Hematopoietic multipotent progenitor cell treated with erythropoietin and hydrocortisone succinate and interleukin-3 and kit ligand, for 17 days (in vitro differentiated cells): ENCODE data around the gene KANSL3.
A peak's percentile ranks its signal among the peaks of the same experiment; 100 is the strongest.

ENCODE experiments used
- DNase-seq: peaks from one replicate; pipeline ENCODE4 v3.0.0-alpha.2; 2015; ENCODE audit warnings: low spot score

KANSL3 gene

GRCh38 chr2:96604104-96604503 is 34.0 kb downstream of the KANSL3 start:
- peak; percentile 53 for DNase-seq

DNA sequence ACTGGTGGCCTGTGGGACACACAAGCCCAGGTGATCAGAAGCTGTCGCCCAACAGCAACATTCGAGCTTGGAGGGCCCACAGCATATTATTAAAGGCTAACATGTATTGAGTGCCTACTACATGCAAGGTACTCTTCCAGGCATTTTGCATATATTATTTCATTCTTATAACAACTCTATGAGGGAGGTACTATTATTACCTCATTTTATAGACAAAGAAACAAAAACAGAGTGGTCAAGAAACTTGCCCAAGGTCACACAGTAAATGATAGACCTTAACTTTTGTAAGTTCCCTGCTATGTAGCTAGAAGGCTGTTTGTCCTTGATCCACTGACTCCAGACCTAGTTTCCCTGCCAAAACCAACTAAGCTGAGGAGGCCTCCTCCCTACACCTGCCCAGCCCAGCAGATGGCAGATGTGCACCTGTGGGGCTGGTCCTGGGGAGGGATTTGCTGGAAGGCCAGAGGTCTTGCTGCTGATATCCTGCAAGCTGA is 35.7 kb downstream of the KANSL3 start:
- DNase-seq: peak; percentile 63

DNA sequence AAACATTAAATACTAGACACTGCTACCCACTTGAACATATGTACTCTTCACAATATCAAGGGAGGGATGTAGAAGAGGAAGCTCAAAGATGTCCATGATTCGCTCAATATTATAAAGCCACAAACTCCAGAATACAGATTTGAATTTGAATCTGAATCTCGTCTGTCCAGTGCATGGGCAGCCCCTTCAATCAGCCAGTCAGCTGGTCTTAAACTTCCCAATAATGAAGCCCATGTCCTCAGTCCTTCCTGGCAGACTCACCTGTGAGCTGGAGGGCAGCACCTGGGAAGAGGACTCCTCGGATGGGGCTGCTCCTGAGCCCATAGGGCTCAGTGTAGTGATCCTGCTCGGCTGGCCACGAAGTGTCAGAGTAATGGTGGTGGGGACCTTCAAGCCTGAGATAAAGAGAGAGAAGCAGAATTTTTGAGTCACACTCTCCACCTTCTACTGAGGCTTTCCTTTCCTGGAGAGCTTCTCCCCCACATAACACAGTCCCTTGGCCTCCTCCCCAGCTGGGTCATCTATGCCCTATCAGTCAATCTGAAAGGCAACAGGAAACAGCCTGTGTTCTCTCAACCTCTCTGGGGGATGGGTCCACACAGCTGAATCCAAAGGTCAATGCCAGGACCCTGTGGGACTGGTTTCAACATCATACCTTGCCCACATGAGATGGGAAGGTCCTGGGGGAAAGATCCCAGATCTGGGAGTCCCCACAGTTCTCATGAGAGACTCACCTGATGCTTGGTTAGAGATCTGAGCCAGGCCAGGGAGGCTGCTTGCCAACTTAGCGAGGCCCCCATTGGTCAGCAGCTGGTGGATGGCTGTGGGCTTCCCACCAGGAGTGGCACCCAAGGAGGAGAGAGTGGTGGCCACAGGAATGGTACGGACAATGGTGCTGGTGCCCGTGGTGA is 36.5 kb downstream of the KANSL3 start:
- DNase-seq: no peak

- no peak for DNase-seq
Measured at GRCh38 chr2:96599941-96600340, 38.2 kb downstream of the KANSL3 start.

DNA sequence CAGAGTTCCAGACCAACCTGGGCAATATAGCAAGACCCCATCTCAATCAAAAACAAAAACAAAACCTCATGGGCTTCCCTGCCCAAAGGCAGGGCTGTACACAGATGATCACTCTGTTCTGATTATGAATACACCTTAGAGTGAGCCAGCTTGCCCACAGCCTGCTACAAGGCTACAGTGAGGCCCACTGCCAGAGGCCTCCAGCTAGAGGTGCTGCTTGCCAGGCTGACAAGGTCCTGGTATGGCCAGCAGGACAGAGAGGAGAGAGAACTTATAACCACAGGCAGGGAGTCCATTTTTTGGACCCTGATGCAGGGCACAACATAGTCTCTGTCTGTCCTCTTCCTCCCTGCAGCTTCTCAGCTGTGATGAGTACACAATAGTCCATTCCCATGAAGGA is 41.5 kb downstream of the KANSL3 start:
- no peak for DNase-seq

- no peak for DNase-seq
Measured at GRCh38 chr2:96594691-96595152, 43.4 kb downstream of the KANSL3 start.

DNA sequence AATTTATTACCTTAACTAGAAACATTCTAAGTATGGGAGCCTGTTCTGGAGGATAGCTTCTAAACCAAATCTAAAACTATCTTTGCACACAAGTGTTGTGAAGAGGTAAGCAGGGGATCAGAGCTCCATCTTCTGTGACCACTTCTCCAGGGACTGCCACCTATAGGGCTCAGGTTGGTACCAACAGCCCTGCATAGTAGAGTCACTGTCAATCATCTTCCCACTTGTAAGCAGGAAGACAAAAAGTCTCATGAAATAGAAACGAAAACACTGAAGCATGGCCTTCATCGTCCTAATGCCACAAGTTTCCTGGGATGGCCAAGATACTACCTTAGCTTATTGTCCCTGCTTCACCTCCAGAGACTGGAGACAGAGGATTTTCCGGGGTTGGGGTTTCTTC is 43.8 kb downstream of the KANSL3 start:
- no peak for DNase-seq

GRCh38 chr2:96591494-96591893 is 46.6 kb downstream of the KANSL3 start:
- DNase-seq: no peak

DNA sequence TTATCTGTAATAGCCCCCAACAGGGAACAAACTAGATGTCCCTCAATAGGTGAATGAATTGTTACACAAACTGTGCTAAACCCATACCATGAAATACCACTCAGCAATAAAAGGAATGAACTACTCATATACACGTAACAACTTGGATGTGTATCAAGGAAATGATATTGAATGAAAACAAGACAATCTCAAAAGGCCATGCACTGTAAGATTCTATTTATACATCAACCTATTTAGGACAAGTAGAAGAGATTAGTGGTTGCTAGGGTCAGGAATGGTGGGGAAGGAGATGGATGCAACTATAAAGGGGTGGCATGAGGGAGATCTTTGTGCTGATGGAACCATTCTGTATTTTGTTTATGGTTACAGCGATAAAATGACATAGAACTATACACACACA is 47.1 kb downstream of the KANSL3 start:
- no peak for DNase-seq

DNA sequence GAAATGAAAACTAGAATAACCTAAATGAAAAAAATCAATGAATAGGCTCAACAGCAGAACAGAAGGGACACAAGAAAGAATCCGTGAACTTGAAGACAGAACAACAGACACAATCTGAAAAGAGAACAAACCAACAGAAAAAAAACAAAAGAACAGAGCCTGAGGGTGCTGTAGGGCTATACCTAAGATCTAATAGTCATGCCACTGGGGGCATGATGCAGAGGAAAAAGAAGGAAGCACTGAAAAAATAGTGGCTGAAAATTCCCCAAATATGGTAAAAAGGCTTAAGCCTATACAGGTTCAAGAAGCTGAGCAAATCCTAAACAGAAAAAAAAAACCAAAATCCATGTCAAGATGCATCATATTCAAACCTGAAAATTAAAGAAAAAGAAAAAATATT is 50.3 kb downstream of the KANSL3 start:
- no peak for DNase-seq

GRCh38 chr2:96584017-96584416 is 54.1 kb downstream of the KANSL3 start:
- DNase-seq: no peak

DNA sequence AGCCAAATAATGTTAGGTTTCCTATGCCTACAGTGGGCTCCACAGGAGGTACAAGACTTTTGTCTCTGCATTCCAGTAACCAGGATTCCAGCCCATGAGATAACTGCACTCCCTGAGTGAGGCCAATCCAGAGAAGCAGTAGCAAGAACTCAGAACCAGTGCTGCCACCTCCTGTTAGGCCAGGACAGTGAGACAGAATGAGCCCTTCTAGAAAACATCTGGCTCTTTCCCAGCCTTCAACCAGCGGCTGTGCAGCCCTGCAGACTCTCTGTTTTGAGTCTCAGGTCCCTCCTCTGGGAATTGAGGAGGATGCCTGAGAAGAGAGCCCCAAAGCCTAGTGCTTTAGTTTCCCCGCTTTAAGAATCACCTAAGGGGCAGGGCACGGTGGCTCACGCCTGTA is 57.3 kb downstream of the KANSL3 start:
- no peak for DNase-seq

GRCh38 chr2:96579422-96579821 is 58.7 kb downstream of the KANSL3 start:
- no peak for DNase-seq

DNA sequence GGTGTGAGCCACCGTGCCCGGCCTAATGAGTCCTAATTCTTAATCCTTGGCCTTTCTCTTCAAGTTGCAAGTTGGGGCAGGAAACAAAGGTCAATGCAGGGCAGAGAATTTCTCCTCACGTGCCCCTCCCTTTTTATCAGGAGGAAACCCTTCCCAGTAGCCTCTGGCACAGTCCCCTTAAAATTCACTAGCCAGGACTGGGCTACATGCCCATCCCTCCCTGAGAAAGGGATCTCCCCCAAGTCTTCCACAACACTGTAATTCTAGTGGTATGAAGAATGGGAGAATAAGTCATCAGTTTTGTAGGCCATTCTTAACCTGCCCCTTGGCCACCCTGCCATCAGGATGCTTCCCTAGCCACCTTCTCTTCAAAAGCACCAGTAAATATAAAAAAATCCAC is 59.4 kb downstream of the KANSL3 start:
- no peak for DNase-seq

- no peak for DNase-seq
Measured at GRCh38 chr2:96577501-96577900, 60.6 kb downstream of the KANSL3 start.

- DNase-seq: no peak
Measured at GRCh38 chr2:96575785-96576456, 62.2 kb downstream of the KANSL3 start.

GRCh38 chr2:96574364-96574763 is 63.7 kb downstream of the KANSL3 start:
- peak; percentile 34 for DNase-seq

DNA sequence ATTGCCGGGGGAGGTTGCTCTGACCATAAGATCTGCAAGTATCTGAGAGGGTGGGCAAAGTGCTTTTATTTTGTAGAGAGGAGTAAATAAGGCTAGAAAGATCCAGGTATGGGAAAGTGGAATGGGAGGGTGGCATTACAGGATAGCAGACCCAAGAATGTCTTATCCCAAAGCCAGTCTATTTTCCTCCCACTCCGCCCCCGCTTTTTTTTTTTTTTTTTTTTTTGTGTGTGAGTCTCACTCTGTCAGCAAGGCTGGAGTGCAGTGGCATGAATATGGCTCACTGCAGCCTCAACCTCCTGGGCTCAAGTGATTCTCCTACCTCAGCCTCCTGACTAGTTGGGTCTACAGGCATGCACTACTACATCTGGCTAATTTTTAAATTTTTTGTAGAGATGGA is 70.0 kb downstream of the KANSL3 start:
- no peak for DNase-seq

DNA sequence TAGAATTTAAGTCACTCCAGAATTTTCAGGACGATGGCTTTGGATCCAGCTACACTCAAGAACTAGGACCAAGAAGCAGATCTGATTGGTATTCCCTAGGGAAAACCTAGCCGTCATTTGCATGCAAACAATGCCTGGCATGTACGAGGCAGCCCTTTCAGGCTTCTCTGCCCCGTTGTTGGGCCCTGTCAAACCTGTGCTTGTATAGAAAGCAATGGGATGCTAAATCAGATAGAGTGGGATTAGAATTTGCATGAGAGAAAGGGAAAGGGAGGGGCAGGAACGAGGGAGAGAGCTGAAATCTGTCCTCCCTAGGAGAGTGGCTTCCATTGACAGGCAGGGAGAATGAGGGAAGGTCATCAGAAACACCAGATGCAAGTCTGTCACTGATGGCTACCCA is 73.0 kb downstream of the KANSL3 start:
- DNase-seq: no peak

- no peak for DNase-seq
Measured at GRCh38 chr2:96564563-96564962, 73.5 kb downstream of the KANSL3 start.

DNA sequence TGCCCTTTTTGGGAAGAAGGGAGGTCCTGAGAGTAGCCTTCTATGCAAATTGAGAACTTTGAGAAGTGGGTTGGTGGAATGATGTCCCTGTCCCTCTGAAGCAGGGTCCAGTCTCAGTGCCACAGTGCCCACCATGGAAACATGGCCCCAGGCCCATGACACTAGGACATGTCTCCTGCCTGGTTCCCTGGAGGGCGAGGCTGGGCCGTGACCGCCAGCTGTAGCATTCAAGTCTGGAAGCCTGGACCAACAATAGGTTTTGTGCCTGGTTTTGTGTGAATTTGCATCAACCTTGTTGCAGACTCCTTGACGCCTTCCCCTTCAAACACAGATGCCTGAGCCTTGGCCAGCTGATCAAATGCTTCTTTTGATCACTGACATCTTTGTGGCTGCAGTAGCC is 74.1 kb downstream of the KANSL3 start:
- DNase-seq: no peak

DNA sequence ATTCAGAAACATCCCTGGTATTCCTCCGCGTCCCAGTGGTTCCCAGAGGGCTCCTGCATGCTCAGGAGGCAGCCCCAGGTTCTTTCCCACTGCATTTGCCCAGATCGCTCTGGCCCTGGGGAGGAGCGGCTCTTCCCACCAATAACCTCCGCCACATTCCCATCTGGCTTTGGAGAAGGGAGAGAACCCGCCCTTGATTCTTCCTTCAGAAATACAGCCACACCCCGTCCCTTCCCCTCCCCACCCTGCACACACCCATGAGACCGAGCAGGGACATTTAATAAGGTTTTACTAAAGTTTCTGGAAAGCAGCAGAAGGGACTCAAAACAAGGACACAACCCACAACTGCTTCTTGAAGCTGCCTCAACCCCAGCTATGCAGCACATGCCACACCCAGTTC is 79.6 kb downstream of the KANSL3 start:
- DNase-seq: no peak

GRCh38 chr2:96558061-96558460 is 80.1 kb downstream of the KANSL3 start:
- no peak for DNase-seq
